Adrenal gland (tissue), 12 donors: ENCODE measurements around the gene CLIP4. TPM values are rescaled to one million over a fixed set of nuclear protein-coding genes. Genes with fewer than 3 reads are reported as not detected.

ENCODE experiments used
- DNase-seq, 7 donors: peaks; one replicate each; pipeline ENCODE4 v3.0.0-alpha.2; 2019 to 2020
- H3K27ac ChIP-seq, 5 donors: fragments of 200-600 bp; sonication (generic) in 4 of 5; 1 replicate in 3 of 5; 2 replicates in 2 of 5; pipeline versions ENCODE4 v1.5.1 to v1.8.0; 2016 to 2020; ENCODE audit warnings: mild to moderate bottlenecking in 1 of 5
- H3K27me3 ChIP-seq: fragments of 200-600 bp; 2 replicates; pipeline ENCODE4 v1.8.0; 2021
- H3K36me3 ChIP-seq, 2 donors: fragments of 200-600 bp; replicated peaks in 1 of 2; 1 replicate in 1 of 2; 2 replicates in 1 of 2; pipeline versions ENCODE4 v1.5.1 to v1.8.0; 2018 to 2022
- H3K4me1 ChIP-seq, 2 donors: fragments of 200-600 bp; replicated peaks in 1 of 2; 1 replicate in 1 of 2; 2 replicates in 1 of 2; pipeline versions ENCODE4 v1.5.1 to v1.8.0; 2018 to 2021
- H3K4me3 ChIP-seq, 4 donors: fragments of 200-600 bp; sonication (generic) in 3 of 4; one replicate each; pipeline ENCODE4 v1.5.1; 2016 to 2018
- H3K9me3 ChIP-seq, 3 donors: fragments of 200-600 bp; sonication (generic) in 1 of 3; replicated peaks in 1 of 3; 1 replicate in 2 of 3; 2 replicates in 1 of 3; pipeline versions ENCODE4 v1.5.1 to v1.8.0; 2016 to 2021
- POLR2A ChIP-seq, 2 donors: fragments of 450-650 bp; IDR thresholded peaks; one replicate each; pipeline ENCODE4 v1.6.1; 2017; ENCODE audit warnings: antibody characterized with exemption in 2 of 2, mild to moderate bottlenecking in 2 of 2, moderate library complexity in 1 of 2
- WGBS, 4 donors: extraction: QIAGEN DNeasy Blood & Tissue Kit in 2 of 4; methylation state at CpG; one replicate each; pipeline versions ENCODE4 v1.1.5 to v1.1.7; 2013 to 2017; 5-methylcytosine and 5-hydroxymethylcytosine counted together
- intact Hi-C, 2 donors: fragments of 100-400 bp; cut with DNase I; formaldehyde crosslinking; loops; one replicate each; pipeline versions ENCODE4 v1.14.1 to v1.15.0; 2022 to 2023
- polyA plus RNA-seq, 3 donors: library from polyadenylated mRNA; stranded (reverse); fragments of 200-250 nt in 2 of 3; fragments of 350-450 nt in 1 of 3; fragmentation: Illumina TruSeq in 1 of 3; extraction: RNeasy Lipid Tissue Mini Kit (QIAGEN cat#74804) in 1 of 3; gene quantifications; one replicate each; pipeline ENCODE4 v1.2.3, GENCODE V29; 2013 to 2014
- total RNA-seq, 9 donors: library from RNA; depleted of rRNA in 4 of 9; stranded (reverse); fragments of >200 nt in 4 of 9; fragments of 120-200 nt in 1 of 9; fragmentation: NEBNext Ultra II Directional in 1 of 9; extraction: Animal tissue kit (Norgen Biotek cat#: 25700) in 1 of 9; gene quantifications; one replicate each; pipeline versions ENCODE4 v1.1.0 to v1.2.4, GENCODE V29; 2013 to 2023
- TF ChIP-seq, protein P1 (sequence below), 6 experiments: fragments of 450-650 bp in 4 of 6; fragments of 200-600 bp in 2 of 6; sonication (generic) in 1 of 6; IDR thresholded peaks; 1 replicate in 5 of 6; 2 replicates in 1 of 6; pipeline versions ENCODE4 v1.5.1 to v1.8.0; 2016 to 2021; ENCODE audit warnings: antibody characterized with exemption in 6 of 6, mild to moderate bottlenecking in 2 of 6, moderate library complexity in 1 of 6
- donor health status: healthy with polysubstance abuse.
- donor health status: Bipolar disorder and iron deficiency.
- donor health status: DM: yes; HTN: yes; CAD: no.
- donor health status: DM: no; HTN: no; CAD: no.
- donor health status: DM: no; HTN: no; CAD: no.
- donor health status: DM: yes; HTN: yes; CAD: no.

The CLIP4 gene
- total and polyA plus RNA-seq, 12 donors: 6.1 to 30.5 (median 16.6) TPM

DNA sequence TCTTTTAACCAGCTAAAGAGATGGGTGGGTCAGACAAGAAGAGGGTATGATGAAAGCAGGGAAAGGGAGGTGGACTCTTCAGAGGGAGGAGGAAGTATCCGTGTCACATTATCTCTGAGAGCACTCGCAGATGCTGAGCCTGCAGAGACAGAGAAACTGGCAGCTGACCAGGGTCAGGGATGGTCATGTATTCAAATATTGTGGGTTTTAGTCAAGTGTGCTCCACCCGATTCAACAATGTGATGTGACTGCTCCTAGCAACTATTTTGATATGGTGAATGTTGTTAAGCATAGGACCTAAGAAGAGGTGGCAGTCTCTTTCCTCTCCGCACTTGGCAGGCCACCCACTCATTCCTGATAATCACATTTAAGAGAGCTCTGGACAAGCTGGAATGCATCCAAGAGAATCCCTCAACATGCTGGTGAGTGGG is 1.3 kb upstream of the CLIP4 start:
- DNase-seq: peak; percentile 38 to 87 (median 67)
- TF ChIP-seq POLR2A (IDR thresholded peaks at IDR 0.05): no peak
- TF ChIP-seq, protein P1, sequence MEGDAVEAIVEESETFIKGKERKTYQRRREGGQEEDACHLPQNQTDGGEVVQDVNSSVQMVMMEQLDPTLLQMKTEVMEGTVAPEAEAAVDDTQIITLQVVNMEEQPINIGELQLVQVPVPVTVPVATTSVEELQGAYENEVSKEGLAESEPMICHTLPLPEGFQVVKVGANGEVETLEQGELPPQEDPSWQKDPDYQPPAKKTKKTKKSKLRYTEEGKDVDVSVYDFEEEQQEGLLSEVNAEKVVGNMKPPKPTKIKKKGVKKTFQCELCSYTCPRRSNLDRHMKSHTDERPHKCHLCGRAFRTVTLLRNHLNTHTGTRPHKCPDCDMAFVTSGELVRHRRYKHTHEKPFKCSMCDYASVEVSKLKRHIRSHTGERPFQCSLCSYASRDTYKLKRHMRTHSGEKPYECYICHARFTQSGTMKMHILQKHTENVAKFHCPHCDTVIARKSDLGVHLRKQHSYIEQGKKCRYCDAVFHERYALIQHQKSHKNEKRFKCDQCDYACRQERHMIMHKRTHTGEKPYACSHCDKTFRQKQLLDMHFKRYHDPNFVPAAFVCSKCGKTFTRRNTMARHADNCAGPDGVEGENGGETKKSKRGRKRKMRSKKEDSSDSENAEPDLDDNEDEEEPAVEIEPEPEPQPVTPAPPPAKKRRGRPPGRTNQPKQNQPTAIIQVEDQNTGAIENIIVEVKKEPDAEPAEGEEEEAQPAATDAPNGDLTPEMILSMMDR (IDR thresholded peaks at IDR 0.05): no peak
- Histone ChIP-seq H3K27ac (peak overlapping the region in 2 of 5 donors; percentile 85 to 93), H3K36me3 (no peaks in the 10 kb centered on the region), H3K4me3 (no peak overlapping the region), H3K4me1 (peaks cover 5 to 28% of the 10 kb centered on the region in 2 donors), H3K9me3 (no peaks in the 10 kb centered on the region), H3K27me3 (no peaks in the 10 kb centered on the region)
- WGBS, 4 donors: 44 to 65% (median 56%) methylated on average over 4 of the region's 4 CpGs
- intact Hi-C loops: no loop called here

DNA sequence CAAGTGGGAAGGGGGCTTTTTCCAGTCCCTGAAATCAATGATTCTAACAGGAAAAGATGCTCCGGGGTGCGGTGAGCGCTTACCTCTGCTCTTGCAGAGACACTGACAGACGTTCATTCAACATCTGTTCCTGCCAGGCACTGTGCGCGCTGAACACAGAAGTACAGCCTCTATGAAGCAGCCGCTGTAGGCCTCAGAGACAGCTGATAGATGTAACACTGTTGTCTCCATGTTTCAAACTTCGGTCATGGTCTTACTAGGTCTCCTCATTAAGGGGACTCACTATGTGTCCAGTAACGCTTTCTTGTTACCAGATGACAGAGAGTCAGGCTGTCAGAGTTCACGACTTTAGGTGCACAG is 649 bp upstream of the CLIP4 start:
- peak overlapping the region in 1 of 4 donors; percentile 84 for H3K4me3 ChIP-seq
- H3K36me3 ChIP-seq: no peaks in the 10 kb centered on the region
- peak overlapping the region in 2 of 5 donors; percentile 85 to 93 for H3K27ac ChIP-seq
- H3K9me3 ChIP-seq: no peaks in the 10 kb centered on the region
- WGBS, 4 donors: 81 to 89% (median 83%) methylated on average over 10 of the region's 10 CpGs
- H3K4me1 ChIP-seq: peaks cover 5 to 32% of the 10 kb centered on the region in 2 donors
- no peaks in the 10 kb centered on the region for H3K27me3 ChIP-seq
- intact Hi-C loops: no loop called here
- peak in 2 of 7 donors; percentile 20 to 73 for DNase-seq
- TF ChIP-seq, protein P1 (IDR thresholded peaks at IDR 0.05): no peak
- no peak for TF ChIP-seq POLR2A (IDR thresholded peaks at IDR 0.05)

DNA sequence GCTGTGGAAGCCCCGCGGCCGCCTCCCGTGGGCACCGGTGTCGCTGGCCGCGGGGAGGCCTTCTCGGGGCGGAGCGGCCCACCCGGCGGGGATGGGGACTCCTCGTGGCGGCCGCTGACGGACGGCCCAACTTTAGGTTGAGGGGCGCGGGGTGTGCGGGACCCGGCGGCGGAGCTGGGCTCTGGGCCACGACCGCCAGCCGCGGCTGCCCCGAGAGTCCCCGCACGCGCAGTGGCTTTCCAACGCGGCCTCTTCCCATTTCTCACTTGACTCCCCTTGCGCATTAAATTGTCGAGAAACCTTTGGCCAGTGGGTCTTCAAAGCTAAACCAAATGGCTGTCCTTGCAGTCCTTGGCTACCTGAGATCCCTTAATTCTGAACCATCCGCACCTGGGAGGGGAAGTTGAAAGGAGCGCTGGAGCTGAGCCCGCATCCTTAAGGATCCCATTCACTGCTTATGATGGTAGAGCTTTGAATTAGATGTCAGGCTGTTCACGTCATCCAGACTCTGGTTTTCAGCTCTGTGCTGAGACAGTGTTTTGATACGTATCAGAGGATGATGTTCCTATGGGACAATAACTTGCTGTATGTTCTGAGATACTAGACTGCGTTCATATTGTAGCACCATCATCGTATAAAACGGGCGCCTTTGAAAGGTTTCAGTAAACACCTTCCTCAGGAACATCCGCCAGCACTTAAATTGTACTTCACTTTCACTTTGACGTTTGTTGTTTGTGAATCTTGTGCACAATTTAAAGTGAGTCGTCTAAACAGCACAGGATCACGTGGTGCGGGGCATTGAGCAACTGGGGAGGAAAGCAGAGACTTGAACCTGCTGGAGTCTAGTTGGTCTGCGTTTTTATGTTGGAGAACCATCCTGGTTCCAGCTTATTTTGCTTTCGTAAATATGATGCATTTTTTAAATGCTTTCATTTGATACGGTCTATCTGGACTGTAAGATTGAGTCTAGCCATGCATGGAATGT is 874 bp downstream of the CLIP4 start:
- Histone ChIP-seq H3K4me1 (peaks cover 5 to 32% of the 10 kb centered on the region in 2 donors), H3K27me3 (no peaks in the 10 kb centered on the region), H3K9me3 (no peaks in the 10 kb centered on the region), H3K27ac (peak overlapping the region in 4 of 5 donors; percentile 51 to 93 (median 78)), H3K4me3 (peak overlapping the region; percentile 16 to 84 (median 21)), H3K36me3 (no peaks in the 10 kb centered on the region)
- DNase-seq: peak; percentile 37 to 82 (median 60)
- intact Hi-C loops: no loop called here
- TF ChIP-seq, protein P1 (IDR thresholded peaks at IDR 0.05): no peak
- no peak for TF ChIP-seq POLR2A (IDR thresholded peaks at IDR 0.05)
- WGBS, 4 donors: 9 to 30% (median 15%) methylated on average over 18 to 53 of the region's 53 CpGs

DNA sequence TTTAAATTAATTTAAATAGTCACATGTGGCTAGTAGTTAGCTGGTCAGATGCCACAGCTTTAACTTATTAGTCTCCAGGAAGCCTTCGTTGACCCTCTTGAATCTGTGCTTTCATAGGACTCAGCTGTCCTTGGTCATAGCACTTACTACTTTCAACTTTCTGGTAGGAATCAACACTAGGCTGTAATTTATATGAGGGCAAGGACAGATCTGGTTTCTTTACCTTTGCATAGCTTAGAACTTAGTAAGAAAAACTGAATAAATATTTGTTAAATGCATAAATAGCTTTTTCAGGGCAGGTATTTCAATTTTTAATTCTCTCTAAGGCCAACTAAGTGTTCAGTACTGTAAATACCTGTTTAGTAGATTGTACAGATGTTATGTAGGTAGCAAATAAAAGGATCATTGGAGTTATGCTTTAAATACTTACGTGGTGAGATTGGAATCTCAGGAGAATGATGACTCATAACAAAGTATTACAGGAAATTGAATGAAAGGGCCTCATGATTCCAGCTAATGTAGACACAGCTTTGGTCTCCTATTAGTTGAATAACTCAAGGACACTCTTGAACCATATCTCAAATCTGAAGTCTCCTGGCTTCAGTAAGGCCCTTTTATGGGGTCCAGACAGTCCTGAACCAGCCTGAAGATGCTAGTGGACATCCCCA is 2.6 kb downstream of the CLIP4 start:
- no peak for DNase-seq
- no peak for TF ChIP-seq POLR2A (IDR thresholded peaks at IDR 0.05)
- TF ChIP-seq, protein P1 (IDR thresholded peaks at IDR 0.05): no peak
- peaks cover 5 to 32% of the 10 kb centered on the region in 2 donors for H3K4me1 ChIP-seq
- intact Hi-C loops: no loop called here
- no peaks in the 10 kb centered on the region for H3K36me3 ChIP-seq
- no peaks in the 10 kb centered on the region for H3K9me3 ChIP-seq
- WGBS, 4 donors: 60 to 71% (median 67%) methylated on average over 2 of the region's 2 CpGs
- H3K4me3 ChIP-seq: no peak overlapping the region
- no peaks in the 10 kb centered on the region for H3K27me3 ChIP-seq
- peak overlapping the region in 2 of 5 donors; percentile 50 to 85 for H3K27ac ChIP-seq
